Body of pancreas (tissue), 4 donors: ENCODE data around the gene PIP5K1B. TPM values are rescaled to one million over a fixed set of nuclear protein-coding genes. Genes with fewer than 3 reads are reported as not detected.

Experiments used
- ATAC-seq: fragments of 150-250 bp; one replicate; pipeline ENCODE4 v1.9.1; 2016
- DNase-seq, 4 donors: peaks; one replicate each; pipeline ENCODE4 v3.0.0-alpha.2; 2019
- H3K27ac ChIP-seq, 4 donors: fragments of 200-600 bp; sonication (generic); 1 replicate in 3 of 4; 2 replicates in 1 of 4; pipeline versions ENCODE4 v1.5.1 to v1.6.1; 2016 to 2019; ENCODE audit warnings: mild to moderate bottlenecking in 1 of 4, mixed read lengths in 1 of 4, moderate library complexity in 1 of 4
- H3K27me3 ChIP-seq, 2 donors: fragments of 200-600 bp; sonication (generic); one replicate each; pipeline ENCODE4 v1.6.0; 2016; ENCODE audit warnings: mild to moderate bottlenecking in 1 of 2
- H3K36me3 ChIP-seq, 2 donors: fragments of 200-600 bp; sonication (generic); replicated peaks in 1 of 2; 2 replicates each; pipeline ENCODE4 v1.5.1; 2016; ENCODE audit warnings: low read depth in 2 of 2; ENCODE audit not compliant: insufficient read depth in 1 of 2
- H3K4me1 ChIP-seq: fragments of 200-600 bp; sonication (generic); one replicate; pipeline ENCODE4 v1.6.0; 2016
- H3K4me3 ChIP-seq, 2 donors: fragments of 200-600 bp; sonication (generic); 1 replicate in 1 of 2; 2 replicates in 1 of 2; pipeline ENCODE4 v1.5.1; 2016 to 2019
- H3K9me3 ChIP-seq, 3 donors: fragments of 200-600 bp; sonication (generic); 1 replicate in 2 of 3; 2 replicates in 1 of 3; pipeline ENCODE4 v1.5.1; 2016
- POLR2A ChIP-seq, 3 donors: fragments of 450-650 bp; IDR thresholded peaks; one replicate each; pipeline ENCODE4 v1.6.1; 2016; ENCODE audit warnings: antibody characterized with exemption in 3 of 3, mild to moderate bottlenecking in 2 of 3
- WGBS, 2 donors: methylation state at CpG; one replicate each; pipeline ENCODE4 v1.1.5; 2017; 5-methylcytosine and 5-hydroxymethylcytosine counted together
- intact Hi-C: fragments of 100-400 bp; cut with DNase I; formaldehyde crosslinking; loops from one replicate; pipeline ENCODE4 v1.15.1; 2023
- total RNA-seq, 2 donors: library from RNA; depleted of rRNA; stranded (reverse); fragments of >200 nt; gene quantifications; one replicate each; pipeline ENCODE4 v1.1.0, GENCODE V29; 2016
- TF ChIP-seq, protein P1 (sequence below), 7 experiments: fragments of 450-650 bp in 4 of 7; fragments of 200-600 bp in 3 of 7; sonication (generic) in 3 of 7; IDR thresholded peaks; one replicate each; pipeline ENCODE4 v1.5.1; 2016 to 2019; ENCODE audit warnings: antibody characterized with exemption in 7 of 7

PIP5K1B gene
- total RNA-seq, 2 donors from 2014 or later, result 3.6 to 7.8 TPM

DNA sequence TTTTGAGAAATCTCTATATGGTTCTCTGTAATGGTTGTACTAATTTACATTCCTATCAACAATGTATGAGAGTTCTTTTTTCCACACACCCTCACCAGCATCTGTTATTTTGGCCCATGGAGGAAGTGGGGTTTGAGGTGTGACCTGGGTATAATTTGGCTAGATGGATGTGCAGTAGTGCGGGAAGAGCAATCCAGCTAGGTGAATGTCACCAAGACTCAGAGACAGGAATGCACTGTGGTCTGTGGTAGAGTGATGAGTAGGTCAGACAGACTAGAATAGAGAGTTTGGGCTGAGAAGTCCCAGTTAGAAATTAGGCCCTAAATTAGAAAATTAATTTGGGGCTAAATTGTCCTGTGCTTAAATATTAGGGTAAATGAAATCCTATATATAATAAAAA is 32.8 kb upstream of the PIP5K1B start:
- intact Hi-C loops, result no loop called here
- H3K9me3 ChIP-seq, result no peaks in the 10 kb centered on the region
- no peaks in the 10 kb centered on the region for H3K36me3 ChIP-seq
- WGBS, 2 donors, result 97 to 100% methylated on average over 1 of the region's 1 CpG
- no peaks in the 10 kb centered on the region for H3K4me1 ChIP-seq
- H3K27me3 ChIP-seq, result no peaks in the 10 kb centered on the region
- H3K27ac ChIP-seq, result no peak overlapping the region
- ATAC-seq (no peak), DNase-seq (no peak)
- TF ChIP-seq POLR2A (IDR thresholded peaks at IDR 0.05), result no peak
- TF ChIP-seq, protein P1, sequence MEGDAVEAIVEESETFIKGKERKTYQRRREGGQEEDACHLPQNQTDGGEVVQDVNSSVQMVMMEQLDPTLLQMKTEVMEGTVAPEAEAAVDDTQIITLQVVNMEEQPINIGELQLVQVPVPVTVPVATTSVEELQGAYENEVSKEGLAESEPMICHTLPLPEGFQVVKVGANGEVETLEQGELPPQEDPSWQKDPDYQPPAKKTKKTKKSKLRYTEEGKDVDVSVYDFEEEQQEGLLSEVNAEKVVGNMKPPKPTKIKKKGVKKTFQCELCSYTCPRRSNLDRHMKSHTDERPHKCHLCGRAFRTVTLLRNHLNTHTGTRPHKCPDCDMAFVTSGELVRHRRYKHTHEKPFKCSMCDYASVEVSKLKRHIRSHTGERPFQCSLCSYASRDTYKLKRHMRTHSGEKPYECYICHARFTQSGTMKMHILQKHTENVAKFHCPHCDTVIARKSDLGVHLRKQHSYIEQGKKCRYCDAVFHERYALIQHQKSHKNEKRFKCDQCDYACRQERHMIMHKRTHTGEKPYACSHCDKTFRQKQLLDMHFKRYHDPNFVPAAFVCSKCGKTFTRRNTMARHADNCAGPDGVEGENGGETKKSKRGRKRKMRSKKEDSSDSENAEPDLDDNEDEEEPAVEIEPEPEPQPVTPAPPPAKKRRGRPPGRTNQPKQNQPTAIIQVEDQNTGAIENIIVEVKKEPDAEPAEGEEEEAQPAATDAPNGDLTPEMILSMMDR (IDR thresholded peaks at IDR 0.05), result no peak
- H3K4me3 ChIP-seq, result no peak overlapping the region

DNA sequence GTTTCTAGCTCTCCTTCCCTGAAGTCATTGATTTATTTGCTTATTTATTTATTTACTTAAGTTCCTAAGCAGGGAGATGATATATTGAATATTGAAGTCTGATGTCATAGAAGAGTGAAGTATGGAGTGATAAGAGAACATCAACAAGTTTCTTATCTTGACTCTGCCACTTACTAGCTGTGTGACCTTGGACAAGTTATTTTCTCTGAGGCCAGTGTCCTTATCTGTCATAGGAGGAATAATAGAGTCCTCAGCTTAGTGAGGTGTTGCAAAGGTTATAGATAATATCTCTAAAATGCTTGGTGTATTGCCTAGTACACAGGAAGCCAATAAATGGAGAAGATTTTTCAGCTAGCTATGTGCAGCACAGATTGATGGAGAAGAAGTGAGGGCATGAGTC is 32.4 kb upstream of the PIP5K1B start:
- Histone ChIP-seq H3K27me3 (no peaks in the 10 kb centered on the region), H3K27ac (no peak overlapping the region), H3K4me3 (no peak overlapping the region), H3K4me1 (no peaks in the 10 kb centered on the region), H3K9me3 (no peaks in the 10 kb centered on the region), H3K36me3 (no peaks in the 10 kb centered on the region)
- intact Hi-C loops, result no loop called here
- ATAC-seq, result no peak
- TF ChIP-seq, protein P1 (IDR thresholded peaks at IDR 0.05), result no peak
- DNase-seq, result no peak

DNA sequence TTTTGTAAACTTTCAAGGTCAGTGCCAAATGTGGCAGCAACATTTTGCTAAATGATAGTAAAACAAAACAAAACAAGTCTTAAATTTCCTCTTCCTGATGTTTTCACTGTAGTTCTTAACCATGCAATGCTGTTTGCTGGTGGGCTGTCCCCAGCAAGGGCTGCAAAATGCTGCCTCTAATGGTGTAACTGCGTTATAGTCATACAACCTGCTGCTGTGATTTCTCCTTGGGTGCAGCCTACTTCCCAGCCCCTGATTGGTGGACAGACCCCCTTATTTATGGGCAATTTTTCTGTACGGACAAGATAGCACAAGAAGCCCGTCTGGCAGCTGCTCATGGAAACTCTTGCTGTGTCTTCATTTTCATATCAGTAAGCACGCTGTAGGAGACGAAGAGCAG is 26.6 kb upstream of the PIP5K1B start:
- ATAC-seq (no peak), DNase-seq (no peak)
- H3K27me3 ChIP-seq, result no peaks in the 10 kb centered on the region
- no peaks in the 10 kb centered on the region for H3K36me3 ChIP-seq
- H3K4me3 ChIP-seq, result no peak overlapping the region
- H3K9me3 ChIP-seq, result no peaks in the 10 kb centered on the region
- H3K27ac ChIP-seq, result no peak overlapping the region
- TF ChIP-seq, protein P1 (IDR thresholded peaks at IDR 0.05), result peak in 3 of 7 experiments; percentile 24 to 28 (median 26)
- TF ChIP-seq POLR2A (IDR thresholded peaks at IDR 0.05), result no peak
- WGBS, 2 donors, result 48 to 53% methylated on average over 5 of the region's 5 CpGs
- H3K4me1 ChIP-seq, result no peaks in the 10 kb centered on the region
- intact Hi-C loops, result no loop called here

DNA sequence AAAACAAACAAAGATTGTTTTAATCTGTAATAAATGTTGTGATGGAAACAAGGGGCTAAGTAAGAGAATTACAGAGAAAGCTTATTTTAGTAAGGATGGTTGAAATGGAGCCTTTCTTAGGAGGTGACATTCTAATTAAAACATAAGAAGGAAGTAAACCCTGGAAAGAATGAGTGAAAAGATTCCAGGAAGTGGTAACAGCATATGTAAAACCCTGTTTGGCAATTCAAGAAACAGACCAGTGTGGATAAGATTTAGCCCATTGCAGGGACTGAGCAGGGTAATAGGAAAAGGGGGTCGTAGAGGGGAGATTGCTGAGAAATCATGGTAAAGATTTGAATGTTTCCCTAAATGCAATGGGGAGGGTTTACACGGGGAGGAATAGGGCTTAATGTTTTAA is 21.6 kb upstream of the PIP5K1B start:
- intact Hi-C loops, result loop anchor here (10.0 kb wide), 1 partner anchor 69 kb away; no protein-coding TSS in a partner anchor
- Histone ChIP-seq H3K9me3 (no peaks in the 10 kb centered on the region), H3K27me3 (no peaks in the 10 kb centered on the region), H3K4me3 (no peak overlapping the region), H3K4me1 (no peaks in the 10 kb centered on the region), H3K36me3 (no peaks in the 10 kb centered on the region), H3K27ac (no peak overlapping the region)
- 32 to 35% methylated on average over 2 of the region's 2 CpGs for WGBS, 2 donors
- DNase-seq (no peak), ATAC-seq (no peak)
- TF ChIP-seq POLR2A (IDR thresholded peaks at IDR 0.05), result no peak
- TF ChIP-seq, protein P1 (IDR thresholded peaks at IDR 0.05), result no peak

DNA sequence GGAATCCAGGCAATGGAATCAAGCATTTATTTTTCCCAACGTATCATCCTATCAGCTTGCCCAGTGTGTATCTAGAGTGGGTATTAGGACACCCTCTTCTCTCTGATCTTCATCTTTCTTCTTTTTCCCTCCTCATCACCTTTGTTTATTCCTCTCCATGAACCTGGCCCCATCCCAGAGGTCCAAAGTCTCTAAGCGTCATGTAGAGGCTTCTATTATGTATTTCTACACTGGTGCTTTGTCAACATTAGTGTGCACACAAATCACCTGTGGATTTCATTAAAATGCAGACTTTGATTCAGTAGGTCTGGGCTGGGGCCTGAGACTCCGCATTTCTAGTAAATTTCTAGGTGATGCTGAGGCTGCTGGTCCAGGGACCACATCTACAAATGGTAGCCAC is 19.8 kb upstream of the PIP5K1B start:
- peaks cover 9% of the 10 kb centered on the region for H3K4me1 ChIP-seq
- H3K27ac ChIP-seq, result no peak overlapping the region
- H3K36me3 ChIP-seq, result no peaks in the 10 kb centered on the region
- no peaks in the 10 kb centered on the region for H3K9me3 ChIP-seq
- no peak for DNase-seq
- H3K27me3 ChIP-seq, result no peaks in the 10 kb centered on the region
- 62 to 69% methylated on average over 3 of the region's 3 CpGs for WGBS, 2 donors
- no peak for ATAC-seq
- intact Hi-C loops, result loop anchor here (10.0 kb wide), 1 partner anchor 70 kb away; no protein-coding TSS in a partner anchor
- TF ChIP-seq POLR2A (IDR thresholded peaks at IDR 0.05), result no peak
- no peak overlapping the region for H3K4me3 ChIP-seq
